GM12865 (cell line): Measurements from ENCODE around the gene CHRNA9.

ENCODE experiments used
- DNase-seq: peaks from one replicate; pipeline ENCODE4 v3.0.0; 2010; ENCODE audit warnings: low read depth
- H3K4me3 ChIP-seq: 2 replicates; pipeline ENCODE4 v1.5.1; 2011; ENCODE audit warnings: mild to moderate bottlenecking, low read depth, low read length, control low read depth
- TF ChIP-seq, protein P1 (sequence below): IDR thresholded peaks from 2 replicates; pipeline ENCODE4 v1.5.1; 2011; ENCODE audit warnings: low read length, control low read depth, low read depth, inconsistent platforms; ENCODE audit not compliant: insufficient read depth; ENCODE audit errors: missing control alignments

CHRNA9 gene

DNA sequence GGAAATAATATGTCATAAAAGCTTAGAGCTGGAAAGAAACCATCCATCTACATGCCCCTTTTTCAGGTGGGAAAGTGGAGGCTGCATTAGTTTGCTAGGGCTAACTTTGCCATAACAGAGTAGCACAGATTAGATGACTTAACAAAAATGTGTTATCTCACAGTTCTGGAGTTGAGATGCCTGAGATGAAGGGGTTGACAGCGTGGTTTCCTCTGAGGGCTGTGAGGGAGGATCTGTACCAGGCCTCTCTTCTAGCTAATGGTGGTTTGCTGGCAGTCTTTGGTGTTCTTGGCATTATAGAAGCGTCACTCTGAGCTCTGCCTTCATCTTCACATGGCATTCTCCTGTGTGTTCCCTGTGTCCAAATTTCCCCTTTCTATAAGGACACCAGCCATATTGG lies 2.4 kb downstream of the CHRNA9 start:
- DNase-seq: no peak
- H3K4me3 ChIP-seq: no peak overlapping the region
- TF ChIP-seq, protein P1, sequence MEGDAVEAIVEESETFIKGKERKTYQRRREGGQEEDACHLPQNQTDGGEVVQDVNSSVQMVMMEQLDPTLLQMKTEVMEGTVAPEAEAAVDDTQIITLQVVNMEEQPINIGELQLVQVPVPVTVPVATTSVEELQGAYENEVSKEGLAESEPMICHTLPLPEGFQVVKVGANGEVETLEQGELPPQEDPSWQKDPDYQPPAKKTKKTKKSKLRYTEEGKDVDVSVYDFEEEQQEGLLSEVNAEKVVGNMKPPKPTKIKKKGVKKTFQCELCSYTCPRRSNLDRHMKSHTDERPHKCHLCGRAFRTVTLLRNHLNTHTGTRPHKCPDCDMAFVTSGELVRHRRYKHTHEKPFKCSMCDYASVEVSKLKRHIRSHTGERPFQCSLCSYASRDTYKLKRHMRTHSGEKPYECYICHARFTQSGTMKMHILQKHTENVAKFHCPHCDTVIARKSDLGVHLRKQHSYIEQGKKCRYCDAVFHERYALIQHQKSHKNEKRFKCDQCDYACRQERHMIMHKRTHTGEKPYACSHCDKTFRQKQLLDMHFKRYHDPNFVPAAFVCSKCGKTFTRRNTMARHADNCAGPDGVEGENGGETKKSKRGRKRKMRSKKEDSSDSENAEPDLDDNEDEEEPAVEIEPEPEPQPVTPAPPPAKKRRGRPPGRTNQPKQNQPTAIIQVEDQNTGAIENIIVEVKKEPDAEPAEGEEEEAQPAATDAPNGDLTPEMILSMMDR: no peak

- TF ChIP-seq, protein P1: no peak
These were observed 4.9 kb downstream of the CHRNA9 start for GRCh38 chr4:40340030-40340429.

GRCh38 chr4:40347472-40347871 lies 12.3 kb downstream of the CHRNA9 start:
- no peak for DNase-seq
- TF ChIP-seq, protein P1: no peak
- no peak overlapping the region for H3K4me3 ChIP-seq

More at GRCh38 chr4:40340030-40340429, 4.9 kb downstream of the CHRNA9 start:
- no peak overlapping the region for H3K4me3 ChIP-seq
- DNase-seq: no peak

- H3K4me3 ChIP-seq: no peak overlapping the region
- DNase-seq: no peak
- TF ChIP-seq, protein P1: no peak
These were observed 12.9 kb downstream of the CHRNA9 start for GRCh38 chr4:40348000-40348399.

DNA sequence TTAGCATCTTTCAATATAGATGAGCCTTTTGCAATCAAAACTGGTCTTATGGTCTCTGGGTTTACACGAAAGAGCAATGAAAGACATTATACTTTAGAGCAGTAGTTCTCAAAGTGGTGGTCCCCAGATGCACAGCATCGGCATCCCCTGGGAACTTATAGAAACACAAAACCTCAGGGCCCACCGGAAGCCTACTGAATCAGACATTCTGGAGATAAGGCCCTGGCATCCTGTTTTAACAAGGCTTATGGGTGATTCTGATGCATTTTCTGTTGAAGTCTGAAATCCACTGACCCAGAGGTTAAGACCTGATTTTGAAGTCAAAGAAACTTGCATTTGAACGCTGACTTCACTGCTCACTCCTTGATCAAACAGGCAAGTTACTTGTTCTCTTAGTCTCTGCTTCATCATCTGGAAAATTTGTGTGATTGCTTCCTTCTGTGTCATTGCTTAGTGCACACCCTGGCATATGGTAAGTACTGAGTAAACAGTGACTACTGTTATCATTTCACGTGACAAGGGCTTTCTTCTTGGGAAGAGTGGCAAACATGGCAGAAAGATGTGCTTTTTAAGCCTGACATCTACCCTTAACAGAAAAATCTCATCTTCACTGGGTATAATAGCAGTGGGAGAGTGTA lies 14.5 kb downstream of the CHRNA9 start:
- no peak for DNase-seq
- H3K4me3 ChIP-seq: no peak overlapping the region
- TF ChIP-seq, protein P1: no peak

DNA sequence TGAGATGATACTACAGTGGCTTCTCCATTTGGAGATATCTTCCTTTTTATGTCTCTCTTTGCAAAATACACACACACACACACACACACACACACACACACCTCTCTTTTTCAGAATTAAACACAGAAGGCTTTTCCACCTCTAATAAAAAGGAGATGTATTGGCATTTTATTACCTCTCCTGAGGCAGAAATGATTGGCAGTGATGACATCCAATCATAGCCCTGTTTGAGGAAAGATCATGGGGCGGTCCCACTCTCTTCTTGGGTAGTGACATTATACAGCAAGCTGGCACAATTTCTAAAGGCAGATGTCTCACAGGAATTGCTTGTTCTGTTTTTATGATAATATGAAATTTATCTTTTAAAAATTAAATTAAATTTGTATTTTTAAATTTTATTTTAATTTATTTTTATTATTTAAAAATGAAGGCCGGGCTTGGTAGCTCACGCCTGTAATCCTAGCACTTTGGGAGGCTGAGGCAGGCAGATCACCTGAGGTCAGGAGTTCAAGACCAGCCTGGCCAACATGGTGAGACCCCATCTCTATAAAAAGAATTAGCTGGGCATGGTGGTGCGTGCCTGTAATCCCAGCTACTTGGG lies 15.6 kb downstream of the CHRNA9 start:
- peak; percentile 37 for DNase-seq
- TF ChIP-seq, protein P1: no peak
- no peak overlapping the region for H3K4me3 ChIP-seq

DNA sequence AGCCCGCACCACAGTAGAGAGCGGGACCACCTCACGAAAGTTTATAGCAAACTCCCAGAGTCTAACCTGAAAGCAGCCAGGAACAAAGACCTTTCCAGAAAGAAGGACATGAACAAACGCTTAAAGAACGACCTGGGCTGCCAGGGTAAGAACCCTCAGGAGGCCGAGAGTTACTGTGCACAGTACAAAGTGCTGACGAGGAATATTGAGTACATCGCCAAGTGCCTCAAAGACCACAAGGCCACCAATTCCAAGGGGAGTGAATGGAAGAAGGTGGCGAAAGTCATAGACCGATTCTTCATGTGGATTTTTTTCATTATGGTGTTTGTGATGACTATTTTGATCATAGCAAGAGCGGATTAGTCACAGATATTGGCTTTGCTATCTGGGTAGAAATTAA lies 19.0 kb downstream of the CHRNA9 start:
- H3K4me3 ChIP-seq: no peak overlapping the region
- no peak for DNase-seq
- TF ChIP-seq, protein P1: no peak
